ENCODE data around the gene TUBGCP6.

GRCh38 chr22:50262973-50263617 lies 18.3 kb upstream of the TUBGCP6 start:
- TF ChIP-seq GATA2 (IDR thresholded peaks at IDR 0.05; ENCODE audit: low read depth, low read length) = no peak
- no peak for TF ChIP-seq GATA3 (IDR thresholded peaks at IDR 0.05; ENCODE audit: low read depth, low read length)
